Measurements from ENCODE around the gene MRPS7.

GRCh38 chr17:75241502-75241901 is 20.2 kb upstream of the MRPS7 start:
- TF ChIP-seq, protein P1, sequence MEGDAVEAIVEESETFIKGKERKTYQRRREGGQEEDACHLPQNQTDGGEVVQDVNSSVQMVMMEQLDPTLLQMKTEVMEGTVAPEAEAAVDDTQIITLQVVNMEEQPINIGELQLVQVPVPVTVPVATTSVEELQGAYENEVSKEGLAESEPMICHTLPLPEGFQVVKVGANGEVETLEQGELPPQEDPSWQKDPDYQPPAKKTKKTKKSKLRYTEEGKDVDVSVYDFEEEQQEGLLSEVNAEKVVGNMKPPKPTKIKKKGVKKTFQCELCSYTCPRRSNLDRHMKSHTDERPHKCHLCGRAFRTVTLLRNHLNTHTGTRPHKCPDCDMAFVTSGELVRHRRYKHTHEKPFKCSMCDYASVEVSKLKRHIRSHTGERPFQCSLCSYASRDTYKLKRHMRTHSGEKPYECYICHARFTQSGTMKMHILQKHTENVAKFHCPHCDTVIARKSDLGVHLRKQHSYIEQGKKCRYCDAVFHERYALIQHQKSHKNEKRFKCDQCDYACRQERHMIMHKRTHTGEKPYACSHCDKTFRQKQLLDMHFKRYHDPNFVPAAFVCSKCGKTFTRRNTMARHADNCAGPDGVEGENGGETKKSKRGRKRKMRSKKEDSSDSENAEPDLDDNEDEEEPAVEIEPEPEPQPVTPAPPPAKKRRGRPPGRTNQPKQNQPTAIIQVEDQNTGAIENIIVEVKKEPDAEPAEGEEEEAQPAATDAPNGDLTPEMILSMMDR (IDR thresholded peaks at IDR 0.05) = no peak
- TF ChIP-seq, protein P2, sequence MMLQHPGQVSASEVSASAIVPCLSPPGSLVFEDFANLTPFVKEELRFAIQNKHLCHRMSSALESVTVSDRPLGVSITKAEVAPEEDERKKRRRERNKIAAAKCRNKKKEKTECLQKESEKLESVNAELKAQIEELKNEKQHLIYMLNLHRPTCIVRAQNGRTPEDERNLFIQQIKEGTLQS (CRISPR knock-in tag; conservative IDR thresholded peaks at IDR 0.05) = no peak
- no peak for TF ChIP-seq ELF4 (CRISPR knock-in tag; IDR thresholded peaks at IDR 0.05; ENCODE audit: low read depth)
